Keratinocyte (primary cell): ENCODE data around the gene ARRDC2. TPM values are rescaled to one million over a fixed set of nuclear protein-coding genes. Genes with fewer than 3 reads are reported as not detected.

Source experiments
- DNase-seq: peaks from one replicate; pipeline ENCODE4 v3.0.0-alpha.2; 2011; ENCODE audit warnings: low read depth, missing footprints, low spot score
- FAIRE-seq: peaks from 2 replicates; lab custom pipeline; 2011; peaks lifted over from hg19 to GRCh38; lab: Jason Lieb, UNC
- H2AFZ ChIP-seq: 2 replicates; pipeline ENCODE4 v1.6.0; 2012; ENCODE audit warnings: low read length, control low read depth, inconsistent platforms; ENCODE audit not compliant: control insufficient read depth
- H3K27ac ChIP-seq: 2 replicates; pipeline ENCODE4 v1.5.1; 2011; ENCODE audit warnings: low read length; ENCODE audit not compliant: control insufficient read depth, insufficient read depth
- H3K27me3 ChIP-seq: 3 replicates; pipeline ENCODE4 v1.6.0; 2011; ENCODE audit warnings: low read length; ENCODE audit not compliant: control insufficient read depth, insufficient read depth; ENCODE audit errors: extremely low read depth
- H3K36me3 ChIP-seq, 2 experiments: 2 replicates in 1 of 2; 3 replicates in 1 of 2; pipeline ENCODE4 v1.5.1; 2011; ENCODE audit warnings: low read length in 2 of 2, mild to moderate bottlenecking in 1 of 2; ENCODE audit not compliant: control insufficient read depth in 2 of 2, insufficient read depth in 2 of 2; ENCODE audit errors: extremely low read depth in 1 of 2
- H3K4me1 ChIP-seq: 3 replicates; pipeline ENCODE4 v1.5.1; 2011; ENCODE audit warnings: low read length; ENCODE audit not compliant: control insufficient read depth, insufficient read depth; ENCODE audit errors: extremely low read depth
- H3K4me2 ChIP-seq: 3 replicates; pipeline ENCODE4 v1.6.0; 2011; ENCODE audit warnings: low read depth, low read length; ENCODE audit not compliant: control insufficient read depth, insufficient read depth; ENCODE audit errors: extremely low read depth
- H3K4me3 ChIP-seq, 3 experiments: fragments of 200-600 bp in 1 of 3; sonication (generic) in 1 of 3; 2 replicates in 2 of 3; 3 replicates in 1 of 3; pipeline ENCODE4 v1.5.1; 2011 to 2016; ENCODE audit warnings: low read length in 3 of 3, mild to moderate bottlenecking in 3 of 3, control low read depth in 2 of 3, inconsistent platforms in 1 of 3, low read depth in 1 of 3, mixed read lengths in 1 of 3, mixed run types in 1 of 3, moderate library complexity in 1 of 3; ENCODE audit not compliant: control insufficient read depth in 2 of 3, insufficient read depth in 2 of 3; ENCODE audit errors: extremely low read depth in 1 of 3
- H3K79me2 ChIP-seq: 2 replicates; pipeline ENCODE4 v1.6.0; 2012; ENCODE audit warnings: low read length; ENCODE audit not compliant: control insufficient read depth, insufficient read depth
- H3K9ac ChIP-seq: 3 replicates; pipeline ENCODE4 v1.6.0; 2011; ENCODE audit warnings: low read length; ENCODE audit not compliant: control insufficient read depth, insufficient read depth; ENCODE audit errors: extremely low read depth
- H3K9me1 ChIP-seq: 3 replicates; pipeline ENCODE4 v1.6.0; 2011; ENCODE audit warnings: low read length; ENCODE audit not compliant: control insufficient read depth, insufficient read depth; ENCODE audit errors: extremely low read depth
- H3K9me3 ChIP-seq: 2 replicates; pipeline ENCODE4 v1.5.1; 2012; ENCODE audit warnings: low read depth, low read length; ENCODE audit not compliant: control insufficient read depth
- H4K20me1 ChIP-seq: 3 replicates; pipeline ENCODE4 v1.6.0; 2011; ENCODE audit warnings: low read length; ENCODE audit not compliant: control insufficient read depth, insufficient read depth; ENCODE audit errors: extremely low read depth
- CTCF ChIP-seq, 3 experiments: IDR thresholded peaks in 1 of 3; conservative IDR thresholded peaks in 1 of 3; optimal IDR thresholded peaks in 1 of 3; 2 replicates in 2 of 3; 3 replicates in 1 of 3; pipeline versions ENCODE3 to v1.5.1; 2011; ENCODE audit warnings: low read length in 3 of 3, mild to moderate bottlenecking in 3 of 3, moderate library complexity in 2 of 3, control low read depth in 1 of 3, inconsistent platforms in 1 of 3; ENCODE audit not compliant: insufficient read depth in 2 of 3; ENCODE audit errors: extremely low read depth in 1 of 3
- EZH2 ChIP-seq: IDR thresholded peaks from one replicate; pipeline ENCODE4 v1.6.1; 2012; ENCODE audit warnings: inconsistent platforms, mild to moderate bottlenecking, low read length, moderate library complexity
- dilution Hi-C: fragments of 300-500 bp; cut with MboI; formaldehyde crosslinking; loops from one replicate; pipeline ENCODE4 v1.7.0; 2020; ENCODE audit warnings: low sequenced_read_pairs; ENCODE audit not compliant: extremely low pct_ligation_motif_present
- polyA plus RNA-seq, 5 experiments: library from polyadenylated mRNA; depleted of rRNA in 3 of 5; stranded (reverse) in 3 of 5; stranded (forward) in 1 of 5; unstranded in 1 of 5; fragments of >200 nt; gene quantifications; 1 replicate in 1 of 5; 2 replicates in 3 of 5; 3 replicates in 1 of 5; pipeline versions ENCODE4 v1.2.1 to v1.2.3, GENCODE V29; 2011 to 2012; ENCODE audit warnings: missing spikeins in 2 of 5, low read depth in 1 of 5, low replicate concordance in 1 of 5

The ARRDC2 gene
- polyA plus RNA-seq, 1 donor (not counting 4 experiments of a cell fraction or from before 2014, with no cell fraction given), result 2.4 TPM

- H2AFZ ChIP-seq, result no peak overlapping the region
- no peaks in the 10 kb centered on the region for H3K36me3 ChIP-seq
- DNase-seq, result no peak
- dilution Hi-C loops, result no loop called here
- H3K4me1 ChIP-seq, result no peaks in the 10 kb centered on the region
- FAIRE-seq, result no peak
- H3K9me1 ChIP-seq, result no peaks in the 10 kb centered on the region
- H3K27me3 ChIP-seq, result no peaks in the 10 kb centered on the region
- H3K4me3 ChIP-seq, result no peak overlapping the region
- no peak overlapping the region for H3K9ac ChIP-seq
- H3K9me3 ChIP-seq, result no peaks in the 10 kb centered on the region
- H3K79me2 ChIP-seq, result no peaks in the 10 kb centered on the region
- H3K27ac ChIP-seq, result no peak overlapping the region
- TF ChIP-seq CTCF (optimal IDR thresholded peaks at IDR 0.05 in 1 of 3, IDR thresholded peaks at IDR 0.05 in 1 of 3, conservative IDR thresholded peaks at IDR 0.05 in 1 of 3; ENCODE audit: extremely low read depth in 1 of 3, insufficient read depth in 2 of 3, low read length in 3 of 3), result no peak
- TF ChIP-seq EZH2, result no peak
- no peaks in the 10 kb centered on the region for H4K20me1 ChIP-seq
- no peak overlapping the region for H3K4me2 ChIP-seq
These were observed 26.4 kb upstream of the ARRDC2 start for GRCh38 chr19:17981611-17982010.

- Histone ChIP-seq H4K20me1 (no peaks in the 10 kb centered on the region), H3K4me3 (no peak overlapping the region), H3K9me1 (no peaks in the 10 kb centered on the region), H3K4me1 (no peaks in the 10 kb centered on the region), H3K27ac (no peak overlapping the region), H3K79me2 (no peaks in the 10 kb centered on the region), H3K4me2 (no peak overlapping the region), H2AFZ (no peak overlapping the region), H3K9ac (no peak overlapping the region), H3K27me3 (no peaks in the 10 kb centered on the region), H3K9me3 (no peaks in the 10 kb centered on the region), H3K36me3 (no peaks in the 10 kb centered on the region)
- dilution Hi-C loops, result no loop called here
- TF ChIP-seq CTCF (optimal IDR thresholded peaks at IDR 0.05 in 1 of 3, IDR thresholded peaks at IDR 0.05 in 1 of 3, conservative IDR thresholded peaks at IDR 0.05 in 1 of 3; ENCODE audit: extremely low read depth in 1 of 3, insufficient read depth in 2 of 3, low read length in 3 of 3) (no peak), EZH2 (no peak)
- DNase-seq, result no peak
- no peak for FAIRE-seq
These were observed 25.5 kb upstream of the ARRDC2 start for GRCh38 chr19:17982430-17982829.
